HUDEP-2 (cell line): ENCODE measurements around the gene SH2D3C.

Experiments used
- DNase-seq, 76 experiments: peaks; one replicate each; lab custom pipeline; 2025; ENCODE audit not compliant: unreplicated experiment in 76 of 76; lab: John Stamatoyannopoulos, UW

Gene SH2D3C

DNA sequence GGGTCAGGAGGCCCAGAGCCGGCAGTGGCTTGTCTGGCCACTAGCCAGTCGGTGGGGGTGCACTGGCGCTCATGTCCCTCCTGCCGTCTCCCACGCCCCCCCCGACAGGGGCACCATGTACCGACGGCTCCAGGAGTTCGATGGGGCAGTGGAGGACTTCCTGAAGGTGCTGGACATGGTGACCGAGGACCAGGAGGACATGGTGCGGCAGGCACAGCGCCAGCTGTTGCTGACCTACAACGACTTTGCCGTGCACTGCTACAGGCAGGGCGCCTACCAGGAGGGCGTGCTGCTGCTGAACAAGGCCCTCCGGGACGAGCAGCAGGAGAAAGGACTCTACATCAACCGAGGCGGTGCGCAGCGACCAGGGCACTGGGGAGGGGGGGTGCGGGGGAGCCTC is 54.5 kb downstream of the SH2D3C start:
- no peak for DNase-seq

DNA sequence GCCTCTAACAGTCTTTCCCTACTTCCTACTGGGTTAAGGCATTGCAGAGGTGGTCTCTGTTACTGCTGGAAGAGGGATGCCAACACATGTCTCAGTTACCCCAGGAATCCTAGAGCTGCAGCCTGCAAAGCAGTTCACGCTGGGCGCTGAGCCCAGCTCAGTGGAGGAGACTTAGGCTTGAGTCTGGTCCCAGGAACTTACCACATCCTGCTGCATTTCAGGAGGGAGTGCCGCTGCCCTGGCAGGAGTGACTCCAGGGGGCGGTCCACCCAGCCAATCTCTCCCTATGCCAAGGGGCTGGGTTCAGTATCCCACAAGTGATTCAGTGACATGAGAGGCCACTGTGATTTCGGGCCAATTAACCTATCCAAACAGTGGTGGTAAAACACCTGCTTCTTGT is 55.0 kb downstream of the SH2D3C start:
- DNase-seq: no peak

DNA sequence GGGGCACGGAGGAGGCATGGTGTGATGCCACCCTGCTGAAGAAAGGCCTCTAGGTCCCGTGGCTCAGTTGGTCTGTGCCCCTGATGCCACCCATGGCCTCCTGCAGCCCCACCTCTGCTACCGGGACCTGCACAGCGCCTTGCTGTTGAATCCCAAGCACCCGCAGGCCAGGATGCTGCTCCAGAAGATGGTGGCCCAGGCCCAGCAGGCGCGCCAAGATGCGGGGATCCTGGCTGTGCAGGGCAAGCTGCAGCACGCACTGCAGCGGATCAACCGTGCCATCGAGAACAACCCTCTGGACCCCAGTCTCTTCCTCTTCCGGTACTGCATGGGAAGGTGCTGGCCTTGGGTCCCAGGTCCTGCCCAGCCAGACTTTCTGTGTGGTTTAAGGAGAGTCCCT is 55.5 kb downstream of the SH2D3C start:
- DNase-seq: no peak

DNA sequence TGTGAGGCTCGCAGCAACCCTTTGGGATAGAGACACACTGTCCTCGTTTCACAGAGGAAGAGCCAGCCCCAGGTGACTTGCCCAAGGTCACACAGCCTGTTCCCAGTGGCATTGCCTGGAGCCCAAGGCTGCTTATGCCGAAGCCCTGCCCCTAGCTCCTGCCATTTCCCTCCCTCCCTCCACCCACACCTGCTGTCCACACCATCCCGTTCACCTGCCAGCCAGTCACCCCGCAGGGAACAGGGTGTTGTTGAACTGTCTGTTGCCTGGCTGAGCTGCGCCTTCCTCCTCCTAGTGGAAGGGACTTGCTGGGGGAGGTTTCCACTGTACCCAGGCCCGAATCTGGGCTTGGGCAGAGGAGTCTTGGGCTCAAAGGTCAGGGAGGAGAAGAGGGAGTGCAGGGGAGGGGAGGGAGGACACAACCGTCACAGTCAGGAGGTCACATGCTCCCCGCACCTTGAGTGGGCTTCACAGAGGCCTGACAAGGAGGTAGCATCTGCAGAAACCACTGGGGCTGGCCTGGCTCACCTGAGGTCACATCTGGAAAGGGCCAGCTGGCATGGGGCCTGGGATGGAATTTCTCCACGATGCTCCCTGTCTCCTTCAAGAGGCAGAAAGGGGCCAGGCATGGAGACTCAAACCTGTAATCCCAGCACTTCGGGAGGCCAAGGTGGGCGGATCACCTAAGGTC is 56.3 kb downstream of the SH2D3C start:
- no peak for DNase-seq

DNA sequence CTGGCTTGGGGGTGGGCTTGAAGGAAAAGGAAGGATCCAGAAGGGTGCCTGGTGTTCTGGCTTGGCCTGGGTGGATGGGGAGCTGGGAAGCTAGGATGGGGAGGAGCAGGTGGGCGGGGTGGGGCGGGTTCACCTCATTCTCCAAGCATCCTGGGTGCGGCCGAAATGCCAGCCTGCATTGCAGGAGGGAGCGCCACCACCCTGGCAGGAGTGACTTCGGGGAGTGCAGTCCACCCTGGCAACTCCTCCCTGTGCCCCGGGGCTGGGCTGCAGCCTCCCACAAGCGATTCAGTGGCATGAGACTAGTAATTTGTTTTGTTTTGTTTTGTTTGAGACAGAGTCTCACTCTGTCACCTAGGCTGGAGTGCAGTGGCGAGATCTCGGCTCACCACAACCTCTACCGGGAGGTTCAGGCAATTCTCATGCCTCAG is 57.1 kb downstream of the SH2D3C start:
- no peak for DNase-seq

DNA sequence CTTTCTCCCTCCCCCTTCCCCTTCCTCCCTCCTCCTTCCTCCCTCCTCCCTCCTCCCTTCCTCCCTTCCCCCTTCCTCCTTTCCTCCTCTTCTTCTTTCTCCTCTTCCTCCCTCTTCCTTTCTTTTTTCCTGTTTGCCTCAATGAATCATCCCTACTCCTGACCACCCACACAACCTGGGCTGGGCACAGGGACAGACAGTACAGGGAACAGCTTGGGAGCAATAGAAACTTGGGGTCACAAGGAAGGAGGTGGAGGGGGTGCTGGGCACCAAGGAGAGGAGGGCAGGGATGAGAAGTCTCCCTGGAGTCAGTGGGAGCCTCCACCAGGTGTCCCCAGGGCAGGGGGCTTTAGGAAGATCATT is 57.6 kb downstream of the SH2D3C start:
- no peak for DNase-seq

DNA sequence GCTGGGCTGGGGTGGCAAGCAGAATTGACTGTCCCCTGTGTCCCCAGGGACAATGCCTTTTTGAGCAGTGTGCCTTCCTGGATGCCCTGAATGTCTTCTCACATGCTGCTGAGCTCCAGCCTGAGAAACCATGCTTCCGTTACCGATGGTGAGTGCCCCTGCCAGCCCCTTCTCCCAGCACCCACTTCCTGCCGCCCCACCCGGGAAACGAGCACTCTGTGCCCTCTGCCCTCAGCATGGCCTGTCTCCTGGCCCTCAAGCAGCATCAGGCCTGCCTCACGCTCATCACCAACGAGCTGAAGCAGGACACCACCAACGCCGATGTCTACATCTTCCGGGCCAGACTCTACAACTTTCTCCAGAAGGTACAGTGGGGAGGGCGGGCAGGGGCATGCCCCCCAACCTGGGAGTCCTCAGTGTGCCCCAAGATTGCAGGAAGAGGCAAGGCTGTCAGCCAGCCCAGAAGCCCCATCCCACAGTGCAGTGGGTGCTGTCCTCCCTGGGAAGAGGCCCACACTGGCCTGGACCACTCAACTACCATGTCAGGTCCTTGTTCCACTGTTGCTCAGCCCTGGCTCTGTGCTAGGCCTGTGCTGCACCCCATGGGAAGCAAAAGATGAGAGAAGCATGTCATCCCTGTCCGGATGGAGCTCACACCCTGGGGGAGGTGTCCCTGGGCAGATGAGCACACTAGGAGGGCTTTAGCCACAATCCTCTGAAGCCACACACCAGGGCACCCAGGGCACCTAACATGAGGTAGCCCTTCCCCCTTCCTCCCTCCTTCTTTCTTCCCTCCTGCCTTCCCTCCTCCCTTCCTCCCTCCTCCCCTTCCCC is 58.2 kb downstream of the SH2D3C start:
- DNase-seq: no peak

DNA sequence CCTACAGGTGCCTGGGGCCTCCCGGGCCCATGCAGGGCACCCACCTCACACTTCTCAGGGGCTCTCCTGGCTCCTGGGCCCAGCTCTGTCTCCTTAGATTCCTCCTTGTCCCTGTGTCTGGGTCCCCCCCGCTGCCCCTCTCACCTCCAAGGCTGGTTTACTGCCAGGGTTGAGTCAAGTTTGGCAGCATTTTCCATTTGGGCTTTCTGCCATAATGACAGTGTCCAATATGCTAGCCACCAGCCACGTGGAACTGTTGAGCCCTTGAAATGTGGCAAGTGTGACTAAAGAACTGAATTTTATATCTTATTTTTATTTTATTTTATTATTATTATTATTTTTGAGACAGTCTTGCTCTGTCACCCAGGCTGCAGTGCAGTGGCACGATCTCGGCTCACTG is 60.7 kb downstream of the SH2D3C start:
- DNase-seq: peak in 2 of 76 experiments; percentile 9 to 24

DNA sequence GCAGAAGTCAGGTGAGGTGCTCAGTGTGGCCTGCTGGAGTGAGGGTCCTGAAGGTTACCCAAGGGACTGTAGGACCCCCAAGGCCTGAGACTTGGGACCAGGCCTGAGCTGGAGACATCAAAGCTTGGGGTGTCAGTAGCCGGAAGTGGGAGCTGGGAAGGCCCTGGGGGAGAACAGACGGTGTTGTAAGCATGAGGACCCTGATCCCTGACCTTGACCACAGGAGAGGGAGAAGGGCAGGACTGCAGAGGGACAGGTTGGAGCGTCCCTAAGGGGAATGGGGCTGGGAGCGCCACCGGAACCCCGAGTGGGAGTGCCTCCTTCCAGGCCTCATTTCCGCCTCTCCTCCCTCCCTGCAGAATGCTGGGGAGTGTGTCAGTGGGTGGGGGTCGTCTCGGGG is 62.1 kb downstream of the SH2D3C start:
- no peak for DNase-seq

DNA sequence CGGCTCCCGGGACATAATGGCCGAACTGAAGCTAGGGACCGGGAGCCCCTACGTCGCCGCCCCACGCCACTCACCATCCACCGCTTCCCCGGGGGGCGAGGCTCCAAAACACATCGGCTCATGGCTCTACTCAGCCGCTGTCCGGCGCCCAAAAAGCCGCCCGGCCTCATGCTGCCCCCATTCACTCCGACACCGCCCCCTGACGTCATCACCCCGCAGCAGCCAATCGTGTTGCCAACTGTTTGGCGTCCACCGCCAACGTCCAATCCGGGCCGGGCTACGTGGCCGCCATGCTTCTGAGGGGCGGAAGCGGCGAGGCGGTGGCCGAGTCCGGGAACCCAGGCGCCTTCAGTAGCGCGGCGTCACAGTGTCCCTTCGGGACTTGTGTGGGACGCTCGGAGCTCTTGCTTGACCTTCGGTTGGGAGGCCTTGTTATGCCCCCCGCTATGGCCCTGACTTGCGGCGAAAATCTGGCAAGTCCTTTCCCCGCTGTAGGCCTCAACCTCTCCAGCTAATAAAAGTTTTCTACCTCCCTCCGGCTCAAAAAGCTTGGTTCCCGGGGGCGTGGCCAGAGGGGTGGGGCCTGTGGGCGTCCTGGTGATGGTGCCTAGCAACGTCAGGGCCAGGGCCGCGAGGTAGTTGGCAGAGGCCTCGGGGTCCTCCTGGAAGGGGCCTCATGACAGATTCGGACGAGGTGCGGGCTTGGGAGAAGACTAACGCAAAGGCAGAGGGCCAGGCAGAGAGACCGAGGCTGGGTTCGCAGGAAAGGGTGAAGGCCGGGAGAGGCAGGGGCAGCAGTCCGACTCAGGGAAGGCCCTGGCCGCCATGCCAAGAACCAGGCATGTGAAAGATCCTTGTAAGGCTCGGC is 62.8 kb downstream of the SH2D3C start, which contains the start of the genes PTRH1 and TTC16:
Gene PTRH1, minus strand, starts transcription at position 194 of the 868 bp plus-strand sequence. Its CDS starts 24 bp downstream, at position 170.
Gene TTC16, plus strand, starts transcription at position 610 of the 868 bp plus-strand sequence. Its CDS starts 67 bp downstream, at position 677.
- peak in 75 of 76 experiments; percentile 26 to 96 (median 91) for DNase-seq

DNA sequence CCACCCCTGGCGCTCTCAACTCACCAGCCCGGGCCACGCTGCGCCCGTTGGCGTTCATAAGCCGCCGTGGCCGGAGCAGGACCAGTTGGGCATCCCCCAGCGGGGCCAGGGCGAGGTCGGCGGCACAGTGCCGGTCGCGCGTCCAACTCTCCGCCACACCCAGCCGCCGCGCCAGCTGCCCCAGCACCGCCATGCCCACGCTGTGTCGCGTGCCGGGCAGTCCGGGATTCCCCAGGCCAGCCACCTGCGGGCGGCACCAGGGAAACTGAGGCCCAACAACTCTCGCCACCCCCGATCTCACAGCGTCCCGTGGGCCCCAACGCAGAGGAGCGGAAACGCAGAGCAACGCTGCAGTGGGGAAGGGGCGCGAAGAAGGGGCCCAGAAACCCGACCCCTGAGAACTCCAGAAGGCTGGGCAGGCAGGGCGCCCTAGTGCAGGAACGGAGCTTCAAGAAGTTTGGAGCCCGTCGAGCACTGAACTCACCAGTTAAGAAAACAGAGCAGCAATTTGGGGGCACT is 63.5 kb downstream of the SH2D3C start:
- peak in 9 of 76 experiments; percentile 3 to 37 (median 12) for DNase-seq

DNA sequence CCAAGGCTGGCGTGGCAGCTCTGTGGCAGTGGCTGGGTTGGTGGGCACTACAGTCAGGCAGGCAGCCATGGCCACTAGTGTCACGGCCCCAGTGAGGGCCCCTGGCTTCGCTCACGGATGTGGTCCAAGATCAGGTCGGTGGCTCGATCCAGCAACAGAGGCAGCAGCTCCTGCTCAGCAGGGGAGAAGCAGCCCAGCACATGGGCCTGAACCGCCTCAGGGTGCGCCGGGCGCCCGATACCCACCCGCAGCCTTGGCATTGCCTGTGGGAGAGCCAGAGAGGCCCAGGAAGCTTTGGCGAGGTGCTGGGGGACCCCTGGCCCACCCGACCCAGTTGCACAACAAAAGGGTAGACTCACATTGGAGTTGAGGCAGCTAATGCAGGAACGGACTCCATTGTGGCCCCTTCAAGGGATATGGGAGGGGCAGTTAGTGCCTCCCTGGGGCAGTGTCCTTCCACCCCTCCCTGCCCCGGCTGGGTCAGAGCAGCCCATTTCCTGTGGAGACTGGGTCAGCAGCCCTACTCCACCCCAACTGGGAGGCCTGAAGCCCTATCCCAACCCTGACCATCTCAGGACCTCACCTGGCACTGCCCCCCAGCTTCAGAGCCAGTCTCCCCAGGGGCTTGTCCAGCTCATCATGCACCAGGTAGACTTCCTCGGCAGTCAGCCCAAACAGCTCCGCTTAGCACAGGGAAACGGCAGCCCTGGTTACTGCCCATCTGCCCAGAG is 64.3 kb downstream of the SH2D3C start:
- DNase-seq: no peak

DNA sequence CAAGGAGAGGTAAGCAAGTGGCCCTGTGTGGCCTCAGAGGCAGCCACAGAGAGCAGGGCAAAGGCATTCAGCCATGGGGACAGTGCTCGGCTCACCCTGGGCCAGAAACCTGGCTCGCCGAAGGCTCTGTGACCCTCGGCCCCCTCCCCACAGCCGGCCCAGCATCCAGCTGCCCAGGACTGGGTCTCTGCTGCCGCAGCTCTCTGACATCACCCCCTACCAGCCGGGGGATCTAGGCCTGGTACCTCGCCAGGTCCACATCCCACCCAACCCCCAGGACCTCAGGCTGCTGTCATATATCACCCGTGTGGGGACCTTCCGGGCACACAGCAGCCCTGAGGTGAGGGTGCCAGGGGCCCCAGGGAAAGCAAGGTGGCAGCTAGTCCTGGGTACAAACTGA is 65.6 kb downstream of the SH2D3C start:
- no peak for DNase-seq

DNA sequence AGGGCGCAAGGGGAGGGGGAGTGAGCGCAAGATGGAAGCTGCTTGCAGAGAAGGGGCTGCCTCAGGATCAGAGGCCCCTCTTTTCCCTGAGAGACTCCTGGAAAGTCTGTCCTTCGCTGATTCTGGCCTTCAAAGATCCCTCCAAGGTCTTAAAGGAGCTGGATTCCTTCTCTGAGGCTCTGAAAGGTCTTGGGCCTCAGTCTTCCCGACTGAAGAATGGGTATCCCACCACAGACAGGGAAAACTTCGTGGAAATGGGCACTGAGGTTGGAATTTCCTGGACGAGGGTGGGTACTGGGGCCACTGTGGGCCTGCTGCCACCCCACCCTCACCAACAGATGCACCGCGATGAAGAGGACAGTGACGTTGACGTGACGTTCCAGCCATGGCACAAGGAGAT is 66.1 kb downstream of the SH2D3C start:
- DNase-seq: no peak

DNA sequence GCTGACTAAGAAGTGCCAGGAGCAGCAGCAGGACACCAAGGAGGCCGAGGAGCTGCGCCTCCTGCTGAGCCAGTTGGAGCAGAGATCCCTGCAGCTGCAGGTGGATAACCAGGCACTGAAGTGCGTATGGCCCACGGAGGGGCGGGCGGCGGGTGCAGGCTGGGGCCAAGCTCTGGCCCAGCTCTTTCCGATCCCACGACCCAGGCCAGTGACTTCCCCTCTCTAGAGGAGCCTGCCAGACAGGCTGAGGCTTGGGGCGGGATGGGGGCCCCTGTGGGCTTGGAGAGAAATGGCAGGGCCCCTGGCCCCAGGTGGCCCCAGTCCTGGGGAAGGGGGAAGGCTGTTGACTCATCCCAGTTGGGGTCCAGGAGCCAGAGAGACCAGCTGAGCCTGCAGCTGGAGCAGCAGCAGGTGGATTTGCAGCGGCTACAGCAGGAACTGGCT is 66.6 kb downstream of the SH2D3C start:
- no peak for DNase-seq

DNA sequence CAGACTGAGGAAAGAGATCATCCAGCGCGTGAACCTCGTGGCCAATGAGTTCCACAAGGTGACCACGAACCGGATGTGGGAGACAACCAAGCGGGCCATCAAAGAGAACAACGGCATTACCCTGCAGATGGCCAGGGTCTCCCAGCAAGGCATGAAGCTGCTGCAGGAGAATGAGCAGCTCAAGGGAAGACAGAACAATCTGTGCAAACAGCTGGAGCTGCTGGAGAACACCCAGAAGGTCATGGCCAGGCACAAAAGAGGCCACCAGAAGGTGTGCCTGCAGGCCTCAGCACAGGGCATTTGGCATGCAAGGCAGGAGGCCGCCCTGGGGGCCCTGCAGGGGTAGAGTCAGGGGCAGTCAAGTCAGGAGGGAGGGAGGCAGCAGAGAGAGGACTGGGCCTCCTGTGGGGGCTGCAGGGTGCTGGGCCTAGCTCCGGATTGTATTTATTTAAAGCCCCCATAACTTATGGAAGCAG is 67.2 kb downstream of the SH2D3C start:
- no peak for DNase-seq

DNA sequence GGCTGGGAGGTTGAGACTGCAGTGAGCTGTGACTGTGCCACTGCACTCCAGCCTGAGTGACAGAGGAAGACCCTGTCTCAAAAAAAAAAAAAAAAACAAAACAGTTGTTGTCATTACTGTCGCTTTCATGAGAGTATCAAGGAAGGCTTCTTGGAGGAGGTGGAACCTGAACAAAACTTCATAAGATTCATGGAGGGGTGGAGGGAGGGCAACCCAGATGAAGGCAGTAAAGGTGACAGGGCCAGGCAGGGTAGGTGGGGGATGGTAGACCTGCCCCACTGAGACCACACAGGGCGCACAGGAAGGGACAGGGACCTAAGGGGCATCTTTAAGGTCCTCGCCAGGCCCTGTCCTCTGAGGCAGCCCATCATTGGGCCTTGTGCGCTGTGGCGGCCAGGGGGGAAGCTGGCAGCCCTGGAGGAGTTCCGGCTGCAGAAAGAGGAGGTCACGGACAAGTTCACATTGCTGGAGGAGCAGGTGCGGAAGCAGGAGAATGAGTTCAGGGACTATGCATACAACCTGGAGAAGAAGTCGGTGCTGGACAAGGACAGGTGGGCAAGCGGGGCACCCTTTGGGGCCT is 68.2 kb downstream of the SH2D3C start:
- DNase-seq: no peak

DNA sequence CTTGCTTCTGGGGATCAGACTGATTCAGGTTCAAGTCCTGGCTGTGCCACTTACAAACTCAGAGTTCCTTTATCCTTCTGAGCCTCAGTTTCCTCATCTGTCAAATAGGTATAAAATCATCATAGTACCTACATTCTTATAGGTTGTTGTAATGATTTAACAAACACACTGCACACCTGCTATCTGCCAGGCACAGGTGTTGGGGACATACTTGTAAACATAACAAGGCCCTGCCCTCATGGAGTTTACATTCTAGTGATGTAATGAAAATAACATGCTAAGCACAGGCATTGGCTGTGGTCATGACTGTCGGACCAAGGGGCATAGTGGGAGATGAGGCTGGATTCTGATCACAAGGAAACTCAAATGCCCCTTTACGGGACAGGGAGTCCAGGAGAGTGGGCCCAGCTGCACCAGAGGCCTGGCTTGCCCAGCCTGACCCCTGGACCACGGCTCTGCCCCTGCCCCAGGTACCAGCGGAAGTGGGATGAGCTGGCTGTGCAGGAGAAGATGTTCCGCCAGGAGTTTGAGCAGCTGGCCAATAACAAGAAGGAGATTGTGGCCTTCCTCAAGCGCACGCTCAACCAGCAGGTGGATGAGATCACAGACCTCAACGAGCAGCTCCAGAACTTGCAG is 69.4 kb downstream of the SH2D3C start:
- DNase-seq: no peak

DNA sequence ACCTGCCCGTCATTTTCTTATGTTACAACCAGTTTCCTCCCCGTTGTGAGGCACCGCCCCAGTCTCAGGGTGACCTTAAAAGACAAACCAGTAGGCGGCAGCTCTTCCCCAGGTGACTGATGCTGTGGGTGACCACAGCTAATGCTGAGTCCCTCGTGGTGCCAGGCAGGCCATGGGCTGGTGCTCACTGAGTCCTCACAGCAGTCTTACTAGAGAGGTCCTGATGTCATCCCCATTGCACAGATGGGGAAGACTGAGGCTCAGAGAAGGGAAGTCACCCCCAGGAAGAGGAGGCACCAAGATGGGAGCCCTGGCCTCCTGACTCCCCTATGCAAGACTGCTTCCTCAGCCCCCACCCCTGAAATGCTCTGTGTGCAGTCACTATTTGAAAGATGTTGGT is 70.7 kb downstream of the SH2D3C start:
- peak in 2 of 76 experiments; percentile 2 to 6 for DNase-seq
